ENCODE data around the gene BABAM2. TPM values are rescaled to one million over a fixed set of nuclear protein-coding genes. Genes with fewer than 3 reads are reported as not detected.

BABAM2 gene
- total RNA-seq, 1 experiment from 2014 or later, result 46.1 TPM

- no peaks in the 10 kb centered on the region for H3K9me2 ChIP-seq (ENCODE audit: insufficient read depth)
- H3K4me1 ChIP-seq (replicated peaks; ENCODE audit: insufficient read depth), result peaks cover 35% of the 10 kb centered on the region
- BruUV-seq (replicated peaks), result no TSS peak
- intact Hi-C loops (cut with micrococcal nuclease; ENCODE audit: unreplicated experiment), result loop anchor here (1.0 to 5.0 kb wide), 3 partner anchors 41 to 561 kb away; no protein-coding TSS in a partner anchor
- no peaks in the 10 kb centered on the region for H4K20me1 ChIP-seq (ENCODE audit: insufficient read depth)
- H2AFZ ChIP-seq, result no peak overlapping the region; the same call in 1 of the 2 replicates
- peak overlapping the region; percentile 96 for H3K4me2 ChIP-seq
- no peak for DNase-seq
- peaks cover 15% of the 10 kb centered on the region for H3F3A ChIP-seq (ENCODE audit: insufficient read depth, low read depth)
- H3K4me3 ChIP-seq, result peak overlapping the region; percentile 81
- no peaks in the 10 kb centered on the region for H3K9me3 ChIP-seq (ENCODE audit: insufficient read depth, low read depth)
- ChIA-PET POLR2A (ENCODE audit: unreplicated experiment) (interaction anchor here (0.6 kb wide), 2 partner anchors 67 to 501 kb away, joined by 3 read pairs; partner anchors contain the start of gene FOSL2), CTCF (no interaction called here)
- H3K36me3 ChIP-seq (ENCODE audit: low read depth), result peaks cover 21% of the 10 kb centered on the region; the same call in 1 of the 2 replicates
- H3K27me3 ChIP-seq (ENCODE audit: insufficient read depth, low read depth), result no peaks in the 10 kb centered on the region
- peak overlapping the region; percentile 96 for H3K27ac ChIP-seq
- peaks cover 46% of the 10 kb centered on the region for H3K79me2 ChIP-seq (ENCODE audit: low read depth)
- TF ChIP-seq CTCF (conservative IDR thresholded peaks at IDR 0.05) (no peak), EZH2 (IDR thresholded peaks at IDR 0.05; ENCODE audit: low read depth) (no peak)
Observed at GRCh38 chr2:27891673-27892105, 1.2 kb downstream of the BABAM2 start.

GRCh38 chr2:27893006-27893405, 2.5 kb downstream of the BABAM2 start:
- Histone ChIP-seq H3K9me2 (ENCODE audit: insufficient read depth) (no peaks in the 10 kb centered on the region), H3K27ac (no peak overlapping the region), H4K20me1 (ENCODE audit: insufficient read depth) (no peaks in the 10 kb centered on the region), H3K36me3 (ENCODE audit: low read depth) (peaks cover 24% of the 10 kb centered on the region; the same call in 1 of the 2 replicates), H3K27me3 (ENCODE audit: insufficient read depth, low read depth) (no peaks in the 10 kb centered on the region), H3K79me2 (ENCODE audit: low read depth) (peaks cover 46% of the 10 kb centered on the region), H3K4me1 (replicated peaks; ENCODE audit: insufficient read depth) (peaks cover 31% of the 10 kb centered on the region), H3F3A (ENCODE audit: insufficient read depth, low read depth) (peaks cover 15% of the 10 kb centered on the region), H2AFZ (no peak overlapping the region), H3K9me3 (ENCODE audit: insufficient read depth, low read depth) (no peaks in the 10 kb centered on the region), H3K4me3 (no peak overlapping the region), H3K4me2 (0 out of 2 replicates have a peak overlapping the region, but pooled peaks have one; percentile 7)
- BruUV-seq (replicated peaks), result no TSS peak
- intact Hi-C loops (cut with micrococcal nuclease; ENCODE audit: unreplicated experiment), result loop anchor here (5.0 kb wide), 1 partner anchor 559 kb away; no protein-coding TSS in a partner anchor
- ChIA-PET POLR2A (ENCODE audit: unreplicated experiment) (interaction anchor here (0.6 kb wide), 1 partner anchor 14 kb away, joined by 3 read pairs; no protein-coding TSS in a partner anchor), CTCF (no interaction called here)
- TF ChIP-seq EZH2 (IDR thresholded peaks at IDR 0.05; ENCODE audit: low read depth), result no peak
- no peak for TF ChIP-seq CTCF (conservative IDR thresholded peaks at IDR 0.05)
- DNase-seq, result no peak

DNA sequence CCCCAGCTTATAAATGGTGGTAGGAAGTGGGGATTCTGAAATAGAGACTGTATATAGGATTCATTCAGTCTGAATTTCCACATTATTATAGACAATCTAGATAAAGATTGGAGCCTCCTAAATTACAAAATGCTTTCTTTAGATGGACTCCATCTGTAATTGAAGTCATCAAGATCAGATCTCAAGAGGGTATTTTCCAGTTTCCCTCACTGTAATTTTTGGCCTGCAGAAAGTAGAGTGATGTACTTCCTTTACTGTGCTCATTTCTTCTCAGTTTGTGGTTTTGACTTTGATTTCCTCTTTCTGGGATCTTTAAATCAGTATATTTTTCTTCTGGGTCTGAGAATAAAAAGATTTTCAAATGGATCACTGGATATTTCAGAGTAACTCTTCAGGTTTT, 7.2 kb downstream of the BABAM2 start:
- Histone ChIP-seq H3K79me2 (ENCODE audit: low read depth) (peaks cover 15% of the 10 kb centered on the region; the same call in 1 of the 2 replicates), H3K4me2 (no peak overlapping the region), H3K36me3 (ENCODE audit: low read depth) (peaks cover 44% of the 10 kb centered on the region), H3K27me3 (ENCODE audit: insufficient read depth, low read depth) (no peaks in the 10 kb centered on the region), H3F3A (ENCODE audit: insufficient read depth, low read depth) (no peaks in the 10 kb centered on the region; the same call in 1 of the 2 replicates), H3K4me1 (replicated peaks; ENCODE audit: insufficient read depth) (no peaks in the 10 kb centered on the region), H2AFZ (no peak overlapping the region), H3K27ac (no peak overlapping the region), H3K4me3 (no peak overlapping the region), H4K20me1 (ENCODE audit: insufficient read depth) (no peaks in the 10 kb centered on the region), H3K9me2 (ENCODE audit: insufficient read depth) (no peaks in the 10 kb centered on the region), H3K9me3 (ENCODE audit: insufficient read depth, low read depth) (no peaks in the 10 kb centered on the region)
- no peak for DNase-seq
- ChIA-PET POLR2A (ENCODE audit: unreplicated experiment) (no interaction called here), CTCF (no interaction called here)
- intact Hi-C loops (cut with micrococcal nuclease; ENCODE audit: unreplicated experiment), result no loop called here
- BruUV-seq (replicated peaks), result no TSS peak
- TF ChIP-seq CTCF (conservative IDR thresholded peaks at IDR 0.05), result no peak
- no peak for TF ChIP-seq EZH2 (IDR thresholded peaks at IDR 0.05; ENCODE audit: low read depth)
